NCI-H69 (cell line): Measurements from ENCODE around the gene ZBTB18.
"Not testable (repeated sequence)": the region's sequence is repeated elsewhere in the genome, so short reads cannot be mapped to it uniquely, and the experiment has no call there.

Experiments used
- DNase-seq: peaks from one replicate; lab custom pipeline; 2025; lab: John Stamatoyannopoulos, UW

ZBTB18 gene

GRCh38 chr1:244050835-244051444 lies at the start of gene ZBTB18:
TSS of gene ZBTB18 (plus strand) at chr1:244051283. CDS start at chr1:244051432, 149 bp downstream.
- DNase-seq: peak; percentile 97

- DNase-seq: no peak
Observed at GRCh38 chr1:244002721-244003120, 48.4 kb upstream of the ZBTB18 start.

- DNase-seq: no peak
Observed at GRCh38 chr1:244005455-244005854, 45.6 kb upstream of the ZBTB18 start.

- DNase-seq: no peak
Observed at GRCh38 chr1:244006381-244006901, 44.6 kb upstream of the ZBTB18 start.

GRCh38 chr1:244006961-244007360 lies 44.1 kb upstream of the ZBTB18 start:
- peak; percentile 14 for DNase-seq

GRCh38 chr1:244010191-244010590 lies 40.9 kb upstream of the ZBTB18 start:
- peak; percentile 21 for DNase-seq

- DNase-seq: no peak
Observed at GRCh38 chr1:244010703-244011123, 40.4 kb upstream of the ZBTB18 start.

GRCh38 chr1:244011271-244011670 lies 39.8 kb upstream of the ZBTB18 start:
- DNase-seq: peak; percentile 21

GRCh38 chr1:244011786-244012185 lies 39.3 kb upstream of the ZBTB18 start:
- DNase-seq: peak; percentile 36

GRCh38 chr1:244012202-244012601 lies 38.9 kb upstream of the ZBTB18 start:
- peak; percentile 13 for DNase-seq

- no peak for DNase-seq
Observed at GRCh38 chr1:244013100-244013499, 38.0 kb upstream of the ZBTB18 start.

GRCh38 chr1:244014862-244015261 lies 36.2 kb upstream of the ZBTB18 start:
- not testable (repeated sequence) for DNase-seq

GRCh38 chr1:244019982-244020485 lies 31.0 kb upstream of the ZBTB18 start:
- DNase-seq: peak; percentile 26

GRCh38 chr1:244021427-244021826 lies 29.7 kb upstream of the ZBTB18 start:
- DNase-seq: peak; percentile 34

GRCh38 chr1:244022311-244022710 lies 28.8 kb upstream of the ZBTB18 start:
- no peak for DNase-seq

- no peak for DNase-seq
Observed at GRCh38 chr1:244022864-244023440, 28.1 kb upstream of the ZBTB18 start.

- DNase-seq: peak; percentile 76
Observed at GRCh38 chr1:244027491-244028145, 23.5 kb upstream of the ZBTB18 start.

- no peak for DNase-seq
Observed at GRCh38 chr1:244028701-244029100, 22.4 kb upstream of the ZBTB18 start.

GRCh38 chr1:244029124-244029523 lies 22.0 kb upstream of the ZBTB18 start:
- no peak for DNase-seq

- DNase-seq: no peak
Observed at GRCh38 chr1:244030481-244031040, 20.5 kb upstream of the ZBTB18 start.

- DNase-seq: peak; percentile 66
Observed at GRCh38 chr1:244035358-244035757, 15.7 kb upstream of the ZBTB18 start.

GRCh38 chr1:244037252-244037651 lies 13.8 kb upstream of the ZBTB18 start:
- DNase-seq: peak; percentile 44
